ENCODE data around the gene SLC25A34. TPM values are rescaled to one million over a fixed set of nuclear protein-coding genes. Genes with fewer than 3 reads are reported as not detected.
"Not testable (repeated sequence)": the region's sequence is repeated elsewhere in the genome, so short reads cannot be mapped to it uniquely, and the experiment has no call there.

The SLC25A34 gene
- total and polyA plus RNA-seq, 4 experiments from 2014 or later, result 0.08 to 4.2 (median 2.2) TPM; not detected in 1

- peak overlapping the region in 1 of 2 donors; percentile 19 for H3K4me3 ChIP-seq (ENCODE audit: low read length in 2 of 2)
- POLR2A ChIA-PET (ENCODE audit: partially characterized antibody), result interaction anchor here (1.1 to 2.2 kb wide), 7 partner anchors 11 to 170 kb away, joined by 4 to 8 read pairs (median 5); partner anchors contain the start of gene DNAJC16
- Mint-ChIP-seq H3K27ac (peak overlapping the region; percentile 87 to 98 (median 97)), H3K27me3 (no peaks in the 10 kb centered on the region), H3K36me3 (peaks cover 2 to 4% of the 10 kb centered on the region in 2 donors), H3K4me1 (peaks cover 13 to 46% (median 30%) of the 10 kb centered on the region in 4 donors), H3K4me3 (peak overlapping the region; percentile 85 to 92 (median 87)), H3K9me3 (no peaks in the 10 kb centered on the region)
- H3K27ac ChIP-seq (ENCODE audit: low read depth, low read length), result peak overlapping the region; percentile 54
- CTCF ChIA-PET (ENCODE audit: partially characterized antibody), result interaction anchor here (0.7 to 2.3 kb wide), 4 partner anchors 9 to 104 kb away, joined by 3 to 6 read pairs (median 3); partner anchors contain the start of gene PLEKHM2
- no peaks in the 10 kb centered on the region for H3K9me3 ChIP-seq (ENCODE audit: control insufficient read depth in 1 of 2, low read length in 2 of 2)
- intact Hi-C loops (cut with micrococcal nuclease), result no loop called here
- H3K36me3 ChIP-seq (ENCODE audit: insufficient read depth, low read length), result no peaks in the 10 kb centered on the region
- peak; percentile 22 to 54 (median 37) for DNase-seq
- peaks cover 21% of the 10 kb centered on the region for H3K4me1 ChIP-seq (ENCODE audit: insufficient read depth, low read length)
- no peaks in the 10 kb centered on the region for H3K27me3 ChIP-seq (ENCODE audit: insufficient read depth, low read length)
Measured at GRCh38 chr1:15696956-15697521, 39.0 kb upstream of the SLC25A34 start.

DNA sequence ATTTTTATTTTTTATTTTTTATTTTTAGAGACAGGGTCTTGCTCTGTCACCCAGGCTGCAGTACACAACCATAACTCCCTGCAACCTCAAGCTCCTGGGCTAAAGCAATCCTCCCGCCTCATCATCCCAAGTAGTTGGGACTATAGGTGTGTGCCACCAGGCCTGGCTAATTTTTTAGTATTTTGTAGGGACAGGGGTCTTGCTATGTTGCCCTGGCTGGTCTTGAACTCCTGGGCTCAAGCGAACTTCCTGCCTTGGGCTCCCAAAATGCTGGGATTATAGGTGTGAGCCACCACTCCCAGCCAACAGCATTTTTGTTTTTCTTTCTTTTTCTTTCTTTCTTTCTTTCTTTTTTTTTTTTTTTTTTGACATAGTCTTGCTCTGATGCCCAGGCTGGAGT lies 37.9 kb upstream of the SLC25A34 start:
- Mint-ChIP-seq H3K4me3 (no peak overlapping the region), H3K27me3 (no peaks in the 10 kb centered on the region), H3K36me3 (peaks cover 2 to 4% of the 10 kb centered on the region in 2 donors), H3K27ac (peak overlapping the region in 2 of 7 donors; percentile 4 to 66), H3K4me1 (peaks cover 11 to 46% (median 26%) of the 10 kb centered on the region in 4 donors), H3K9me3 (no peaks in the 10 kb centered on the region)
- Histone ChIP-seq H3K27me3 (ENCODE audit: insufficient read depth, low read length) (no peaks in the 10 kb centered on the region), H3K9me3 (ENCODE audit: control insufficient read depth in 1 of 2, low read length in 2 of 2) (no peaks in the 10 kb centered on the region), H3K4me3 (ENCODE audit: low read length in 2 of 2) (no peak overlapping the region), H3K4me1 (ENCODE audit: insufficient read depth, low read length) (peaks cover 21% of the 10 kb centered on the region), H3K36me3 (ENCODE audit: insufficient read depth, low read length) (no peaks in the 10 kb centered on the region), H3K27ac (ENCODE audit: low read depth, low read length) (no peak overlapping the region)
- intact Hi-C loops (cut with micrococcal nuclease), result no loop called here
- POLR2A ChIA-PET (ENCODE audit: partially characterized antibody), result interaction anchor here (1.4 to 2.2 kb wide), 5 partner anchors 12 to 171 kb away, joined by 4 to 8 read pairs (median 5); partner anchors contain the start of gene DNAJC16
- CTCF ChIA-PET (ENCODE audit: partially characterized antibody), result interaction anchor here (0.8 to 2.3 kb wide), 2 partner anchors 13 to 25 kb away, joined by 3 to 6 read pairs; partner anchors contain the start of gene PLEKHM2
- no peak for DNase-seq

GRCh38 chr1:15699321-15699720 lies 36.7 kb upstream of the SLC25A34 start:
- DNase-seq; CTCF ChIA-PET (ENCODE audit: partially characterized antibody); H3K27me3 ChIP-seq (ENCODE audit: insufficient read depth, low read length); H3K9me3 ChIP-seq (ENCODE audit: control insufficient read depth in 1 of 2, low read length in 2 of 2); H3K27me3 Mint-ChIP-seq; H3K9me3 Mint-ChIP-seq; intact Hi-C loops (cut with micrococcal nuclease); H3K27ac ChIP-seq (ENCODE audit: low read depth, low read length); H3K36me3 ChIP-seq (ENCODE audit: insufficient read depth, low read length); H3K27ac Mint-ChIP-seq; H3K4me3 ChIP-seq (ENCODE audit: low read length in 2 of 2); POLR2A ChIA-PET (ENCODE audit: partially characterized antibody); H3K36me3 Mint-ChIP-seq; H3K4me3 Mint-ChIP-seq: not testable (repeated sequence)
- H3K4me1 ChIP-seq (ENCODE audit: insufficient read depth, low read length), result peaks cover 21% of the 10 kb centered on the region
- peaks cover 13 to 55% (median 29%) of the 10 kb centered on the region in 4 donors for H3K4me1 Mint-ChIP-seq

DNA sequence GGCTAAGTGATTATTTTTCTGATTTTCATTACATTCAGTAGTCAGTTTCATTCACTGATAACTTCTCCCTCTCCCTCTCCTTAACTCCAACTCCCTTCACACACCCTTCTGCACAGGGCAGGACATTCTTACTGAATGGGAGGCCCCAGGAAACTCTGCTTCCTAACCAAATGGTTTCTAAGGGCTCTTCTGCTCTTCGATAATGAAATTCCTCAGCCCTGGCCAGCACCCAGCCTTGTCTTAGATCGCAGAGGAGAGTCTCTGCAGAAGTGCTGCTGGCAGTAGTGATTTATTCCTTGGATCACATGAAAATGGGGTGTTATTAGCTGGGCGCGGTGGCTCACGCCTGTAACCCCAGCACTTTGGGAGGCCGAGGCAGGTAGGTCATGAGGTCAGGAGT lies 35.5 kb upstream of the SLC25A34 start:
- no peak for DNase-seq
- intact Hi-C loops (cut with micrococcal nuclease), result no loop called here
- no peak overlapping the region for H3K27ac ChIP-seq (ENCODE audit: low read depth, low read length)
- no peak overlapping the region for H3K4me3 ChIP-seq (ENCODE audit: low read length in 2 of 2)
- Mint-ChIP-seq H3K27ac (peak overlapping the region in 2 of 7 donors; percentile 43 to 61), H3K4me1 (peaks cover 14 to 50% (median 23%) of the 10 kb centered on the region in 4 donors), H3K36me3 (peaks cover 1 to 11% of the 10 kb centered on the region in 2 donors), H3K4me3 (no peak overlapping the region), H3K9me3 (peaks cover 0 to under 1% (median 0%) of the 10 kb centered on the region in 8 donors), H3K27me3 (no peaks in the 10 kb centered on the region)
- ChIA-PET CTCF (ENCODE audit: partially characterized antibody) (no interaction called here), POLR2A (ENCODE audit: partially characterized antibody) (no interaction called here)
- peaks cover 21% of the 10 kb centered on the region for H3K4me1 ChIP-seq (ENCODE audit: insufficient read depth, low read length)
- H3K27me3 ChIP-seq (ENCODE audit: insufficient read depth, low read length), result no peaks in the 10 kb centered on the region
- H3K36me3 ChIP-seq (ENCODE audit: insufficient read depth, low read length), result peaks cover 2% of the 10 kb centered on the region
- no peaks in the 10 kb centered on the region for H3K9me3 ChIP-seq (ENCODE audit: control insufficient read depth in 1 of 2, low read length in 2 of 2)

DNA sequence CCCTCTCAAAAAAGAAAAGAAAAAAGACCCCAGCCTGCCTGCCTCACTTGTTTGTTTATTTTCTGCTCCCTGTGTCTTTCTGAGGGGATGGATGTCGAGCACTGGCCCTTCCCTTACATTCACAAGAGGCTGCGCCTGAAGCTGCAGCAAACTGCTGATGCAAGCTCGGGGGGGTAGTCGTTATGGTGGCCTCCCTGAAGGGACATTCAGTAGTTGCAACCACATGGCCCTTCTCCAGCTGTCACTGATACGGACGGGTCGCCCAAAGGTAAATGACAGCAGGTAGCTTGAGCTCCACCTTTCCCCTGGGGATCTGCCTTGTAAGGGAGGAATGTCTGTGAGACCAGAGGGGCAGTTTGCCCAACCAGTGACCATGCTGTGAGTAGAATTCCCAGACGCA lies 34.3 kb upstream of the SLC25A34 start:
- Histone ChIP-seq H3K4me3 (ENCODE audit: low read length in 2 of 2) (no peak overlapping the region), H3K9me3 (ENCODE audit: control insufficient read depth in 1 of 2, low read length in 2 of 2) (no peaks in the 10 kb centered on the region), H3K27me3 (ENCODE audit: insufficient read depth, low read length) (no peaks in the 10 kb centered on the region), H3K4me1 (ENCODE audit: insufficient read depth, low read length) (peaks cover 12% of the 10 kb centered on the region), H3K27ac (ENCODE audit: low read depth, low read length) (no peak overlapping the region), H3K36me3 (ENCODE audit: insufficient read depth, low read length) (peaks cover 3% of the 10 kb centered on the region)
- H3K27me3 Mint-ChIP-seq, result no peaks in the 10 kb centered on the region
- peaks cover 13 to 45% (median 21%) of the 10 kb centered on the region in 4 donors for H3K4me1 Mint-ChIP-seq
- H3K27ac Mint-ChIP-seq, result peak overlapping the region in 2 of 7 donors; percentile 8 to 59
- CTCF ChIA-PET (ENCODE audit: partially characterized antibody), result interaction anchor here (0.7 kb wide), 2 partner anchors 123 to 186 kb away, joined by 3 to 4 read pairs; no protein-coding TSS in a partner anchor
- H3K9me3 Mint-ChIP-seq, result peaks cover 0 to 1% (median 0%) of the 10 kb centered on the region in 8 donors
- intact Hi-C loops (cut with micrococcal nuclease), result no loop called here
- H3K36me3 Mint-ChIP-seq, result peaks cover 5 to 14% of the 10 kb centered on the region in 2 donors
- POLR2A ChIA-PET (ENCODE audit: partially characterized antibody), result interaction anchor here (0.6 kb wide), 2 partner anchors 13 to 42 kb away, joined by 3 read pairs; no protein-coding TSS in a partner anchor
- DNase-seq, result no peak
- no peak overlapping the region for H3K4me3 Mint-ChIP-seq

GRCh38 chr1:15702722-15703550 lies 33.1 kb upstream of the SLC25A34 start:
- peaks cover 0 to 1% (median 0%) of the 10 kb centered on the region in 8 donors for H3K9me3 Mint-ChIP-seq
- no peak overlapping the region for H3K27ac Mint-ChIP-seq
- intact Hi-C loops (cut with micrococcal nuclease), result no loop called here
- H3K27me3 Mint-ChIP-seq, result no peaks in the 10 kb centered on the region
- Histone ChIP-seq H3K4me1 (ENCODE audit: insufficient read depth, low read length) (peaks cover under 1% of the 10 kb centered on the region), H3K27me3 (ENCODE audit: insufficient read depth, low read length) (no peaks in the 10 kb centered on the region), H3K9me3 (ENCODE audit: control insufficient read depth in 1 of 2, low read length in 2 of 2) (no peaks in the 10 kb centered on the region), H3K27ac (ENCODE audit: low read depth, low read length) (no peak overlapping the region), H3K4me3 (ENCODE audit: low read length in 2 of 2) (no peak overlapping the region), H3K36me3 (ENCODE audit: insufficient read depth, low read length) (peaks cover 3% of the 10 kb centered on the region)
- ChIA-PET POLR2A (ENCODE audit: partially characterized antibody) (no interaction called here), CTCF (ENCODE audit: partially characterized antibody) (interaction anchor here (0.7 kb wide), 2 partner anchors 124 to 187 kb away, joined by 3 to 4 read pairs; no protein-coding TSS in a partner anchor)
- peaks cover 8 to 34% (median 11%) of the 10 kb centered on the region in 4 donors for H3K4me1 Mint-ChIP-seq
- no peak for DNase-seq
- H3K4me3 Mint-ChIP-seq, result no peak overlapping the region
- H3K36me3 Mint-ChIP-seq, result peaks cover 5 to 12% of the 10 kb centered on the region in 2 donors

GRCh38 chr1:15703562-15703961 lies 32.5 kb upstream of the SLC25A34 start:
- Histone ChIP-seq H3K9me3 (ENCODE audit: control insufficient read depth in 1 of 2, low read length in 2 of 2) (no peaks in the 10 kb centered on the region), H3K27ac (ENCODE audit: low read depth, low read length) (no peak overlapping the region), H3K36me3 (ENCODE audit: insufficient read depth, low read length) (peaks cover 3% of the 10 kb centered on the region), H3K27me3 (ENCODE audit: insufficient read depth, low read length) (no peaks in the 10 kb centered on the region), H3K4me1 (ENCODE audit: insufficient read depth, low read length) (no peaks in the 10 kb centered on the region), H3K4me3 (ENCODE audit: low read length in 2 of 2) (no peak overlapping the region)
- H3K36me3 Mint-ChIP-seq, result peaks cover 5 to 12% of the 10 kb centered on the region in 2 donors
- H3K27me3 Mint-ChIP-seq, result no peaks in the 10 kb centered on the region
- POLR2A ChIA-PET (ENCODE audit: partially characterized antibody), result no interaction called here
- H3K4me1 Mint-ChIP-seq, result peaks cover 6 to 30% (median 11%) of the 10 kb centered on the region in 4 donors
- DNase-seq, result no peak
- H3K4me3 Mint-ChIP-seq, result no peak overlapping the region
- peak overlapping the region in 1 of 7 donors; percentile 71 for H3K27ac Mint-ChIP-seq
- intact Hi-C loops (cut with micrococcal nuclease), result no loop called here
- peaks cover 0 to 1% (median 0%) of the 10 kb centered on the region in 8 donors for H3K9me3 Mint-ChIP-seq
- CTCF ChIA-PET (ENCODE audit: partially characterized antibody), result interaction anchor here (0.6 kb wide), 1 partner anchor 8 kb away, joined by 3 read pairs; no protein-coding TSS in a partner anchor
